ENCODE results near the gene CCDC192. TPM values are rescaled to one million over a fixed set of nuclear protein-coding genes. Genes with fewer than 3 reads are reported as not detected.

Gene CCDC192
- total RNA-seq, 1 donor from 2014 or later: not detected

DNA sequence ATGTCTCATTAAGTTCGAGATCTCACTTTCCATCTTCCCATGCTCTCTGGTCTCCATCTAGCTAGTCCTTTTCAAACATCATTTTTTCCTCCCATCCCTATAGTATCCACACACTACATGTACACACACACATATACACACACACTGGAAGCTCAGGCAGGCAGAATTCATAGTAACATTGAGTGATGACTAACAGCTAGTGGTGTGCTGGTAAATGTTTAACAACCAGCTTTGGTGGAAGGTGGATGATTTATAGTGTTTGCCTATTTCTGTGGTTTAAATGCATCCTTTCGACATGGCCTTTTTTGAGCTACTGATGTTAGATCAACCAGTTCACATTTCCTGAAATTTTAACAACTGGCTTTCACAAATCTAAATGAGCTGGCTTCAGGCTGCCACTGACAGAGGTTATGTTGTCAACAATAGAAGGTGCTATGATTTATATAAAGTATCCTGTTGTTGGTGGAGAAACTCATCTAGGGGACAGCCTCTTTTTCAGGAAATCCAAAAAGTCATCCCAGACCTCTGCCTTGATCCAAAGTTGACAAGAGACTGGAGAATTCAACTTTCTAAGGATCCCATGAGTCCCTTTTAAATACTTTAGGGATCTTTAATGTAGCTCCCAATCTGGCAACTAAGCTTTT is 117.8 kb downstream of the CCDC192 start:
- Mint-ChIP-seq H3K4me3 (ENCODE audit: unreplicated experiment) (no peak overlapping the region), H3K4me1 (ENCODE audit: low read depth, unreplicated experiment) (peaks cover 5% of the 10 kb centered on the region), H3K9me3 (ENCODE audit: unreplicated experiment) (peaks cover 1% of the 10 kb centered on the region), H3K27ac (ENCODE audit: unreplicated experiment) (no peak overlapping the region), H3K27me3 (ENCODE audit: low read depth, unreplicated experiment) (no peaks in the 10 kb centered on the region), H3K36me3 (ENCODE audit: low read depth, unreplicated experiment) (no peaks in the 10 kb centered on the region)
- no peak for TF ChIP-seq EZH2 (IDR thresholded peaks at IDR 0.05; ENCODE audit: insufficient read depth, low read length)
- TF ChIP-seq CTCF (IDR thresholded peaks at IDR 0.05; ENCODE audit: insufficient read depth, low read depth, low read length): no peak
- Histone ChIP-seq H3K27me3 (ENCODE audit: insufficient read depth, low read length) (no peaks in the 10 kb centered on the region), H3K4me3 (ENCODE audit: insufficient read depth, low read depth, low read length) (no peak overlapping the region), H4K20me1 (ENCODE audit: insufficient read depth, low read length) (no peaks in the 10 kb centered on the region), H2AFZ (ENCODE audit: low read depth, low read length) (no peak overlapping the region), H3K9me3 (ENCODE audit: insufficient read depth, low read depth, low read length) (no peaks in the 10 kb centered on the region), H3K27ac (ENCODE audit: low read depth, low read length) (no peak overlapping the region), H3K4me1 (ENCODE audit: insufficient read depth, low read length) (no peaks in the 10 kb centered on the region), H3K9ac (ENCODE audit: low read length) (no peak overlapping the region), H3K4me2 (ENCODE audit: low read length) (no peak overlapping the region), H3K36me3 (ENCODE audit: insufficient read depth, low read length) (no peaks in the 10 kb centered on the region), H3K79me2 (ENCODE audit: insufficient read depth, low read length) (no peaks in the 10 kb centered on the region)
- peak; percentile 87 for DNase-seq (ENCODE audit: low read depth)
- peak; percentile 87 for FAIRE-seq

- Mint-ChIP-seq H3K4me1 (ENCODE audit: low read depth, unreplicated experiment) (peaks cover 7% of the 10 kb centered on the region), H3K27me3 (ENCODE audit: low read depth, unreplicated experiment) (no peaks in the 10 kb centered on the region), H3K9me3 (ENCODE audit: unreplicated experiment) (peaks cover 1% of the 10 kb centered on the region), H3K27ac (ENCODE audit: unreplicated experiment) (no peak overlapping the region), H3K36me3 (ENCODE audit: low read depth, unreplicated experiment) (no peaks in the 10 kb centered on the region), H3K4me3 (ENCODE audit: unreplicated experiment) (no peak overlapping the region)
- Histone ChIP-seq H3K4me3 (ENCODE audit: insufficient read depth, low read depth, low read length) (no peak overlapping the region), H3K4me1 (ENCODE audit: insufficient read depth, low read length) (peaks cover 4% of the 10 kb centered on the region), H4K20me1 (ENCODE audit: insufficient read depth, low read length) (no peaks in the 10 kb centered on the region), H3K9me3 (ENCODE audit: insufficient read depth, low read depth, low read length) (no peaks in the 10 kb centered on the region), H3K27me3 (ENCODE audit: insufficient read depth, low read length) (no peaks in the 10 kb centered on the region), H3K36me3 (ENCODE audit: insufficient read depth, low read length) (no peaks in the 10 kb centered on the region), H3K4me2 (ENCODE audit: low read length) (no peak overlapping the region), H2AFZ (ENCODE audit: low read depth, low read length) (no peak overlapping the region), H3K79me2 (ENCODE audit: insufficient read depth, low read length) (no peaks in the 10 kb centered on the region), H3K27ac (ENCODE audit: low read depth, low read length) (no peak overlapping the region), H3K9ac (ENCODE audit: low read length) (no peak overlapping the region)
- FAIRE-seq (no peak), DNase-seq (ENCODE audit: low read depth) (no peak)
- TF ChIP-seq EZH2 (IDR thresholded peaks at IDR 0.05; ENCODE audit: insufficient read depth, low read length) (no peak), CTCF (IDR thresholded peaks at IDR 0.05; ENCODE audit: insufficient read depth, low read depth, low read length) (no peak)
Observed at GRCh38 chr5:127821896-127822295, 118.7 kb downstream of the CCDC192 start.

DNA sequence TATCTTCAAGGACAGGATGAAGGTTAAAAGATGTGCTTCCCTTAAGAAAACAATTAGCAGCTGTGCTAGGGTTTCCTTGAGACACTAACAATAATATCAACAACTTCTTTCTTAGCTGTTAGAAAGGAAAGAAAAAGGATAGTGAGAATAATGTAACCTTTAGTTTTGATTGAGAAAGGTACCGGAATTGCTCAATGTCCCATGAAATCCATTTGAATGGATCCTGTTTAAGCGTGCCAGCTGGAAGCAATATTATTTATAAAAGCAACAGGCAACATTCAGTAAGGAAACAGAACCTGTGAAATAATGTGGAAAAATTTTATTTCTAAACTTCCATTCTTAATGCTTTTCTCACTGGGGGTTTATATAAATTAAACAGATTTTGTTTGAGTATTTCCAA is 120.9 kb downstream of the CCDC192 start:
- Mint-ChIP-seq H3K36me3 (ENCODE audit: low read depth, unreplicated experiment) (no peaks in the 10 kb centered on the region), H3K9me3 (ENCODE audit: unreplicated experiment) (no peaks in the 10 kb centered on the region), H3K4me1 (ENCODE audit: low read depth, unreplicated experiment) (peaks cover 7% of the 10 kb centered on the region), H3K4me3 (ENCODE audit: unreplicated experiment) (no peak overlapping the region), H3K27ac (ENCODE audit: unreplicated experiment) (no peak overlapping the region), H3K27me3 (ENCODE audit: low read depth, unreplicated experiment) (no peaks in the 10 kb centered on the region)
- no peak overlapping the region for H3K27ac ChIP-seq (ENCODE audit: low read depth, low read length)
- FAIRE-seq (no peak), DNase-seq (ENCODE audit: low read depth) (no peak)
- no peak overlapping the region for H2AFZ ChIP-seq (ENCODE audit: low read depth, low read length)
- TF ChIP-seq CTCF (IDR thresholded peaks at IDR 0.05; ENCODE audit: insufficient read depth, low read depth, low read length) (no peak), EZH2 (IDR thresholded peaks at IDR 0.05; ENCODE audit: insufficient read depth, low read length) (no peak)
- H3K79me2 ChIP-seq (ENCODE audit: insufficient read depth, low read length): no peaks in the 10 kb centered on the region
- H4K20me1 ChIP-seq (ENCODE audit: insufficient read depth, low read length): no peaks in the 10 kb centered on the region
- no peak overlapping the region for H3K4me2 ChIP-seq (ENCODE audit: low read length)
- H3K9me3 ChIP-seq (ENCODE audit: insufficient read depth, low read depth, low read length): no peaks in the 10 kb centered on the region
- peaks cover 4% of the 10 kb centered on the region for H3K4me1 ChIP-seq (ENCODE audit: insufficient read depth, low read length)
- H3K4me3 ChIP-seq (ENCODE audit: insufficient read depth, low read depth, low read length): no peak overlapping the region
- no peaks in the 10 kb centered on the region for H3K36me3 ChIP-seq (ENCODE audit: insufficient read depth, low read length)
- no peaks in the 10 kb centered on the region for H3K27me3 ChIP-seq (ENCODE audit: insufficient read depth, low read length)
- H3K9ac ChIP-seq (ENCODE audit: low read length): no peak overlapping the region

Data from astrocyte (in vitro differentiated cells and primary cell).